ENCODE results near the gene ADGRV1. TPM values are rescaled to one million over a fixed set of nuclear protein-coding genes. Genes with fewer than 3 reads are reported as not detected.

The ADGRV1 gene
- total RNA-seq, 8 experiments from 2014 or later, result 0.87 to 92.4 (median 44.9) TPM

- Histone ChIP-seq H3K4me1 (replicated peaks in 1 of 2) (peaks cover 6 to 8% of the 10 kb centered on the region in 2 donors), H3K4me3 (no peak overlapping the region), H3K27ac (peak overlapping the region in 1 of 2 donors; percentile 15)
- peak in 7 of 8 experiments; percentile 98 to 100 (median 100) for ATAC-seq (replicated peaks in 6 of 8)
- in situ Hi-C loops (cut with MboI; ENCODE audit: low pct_unique_long_range_greater_than_20kb in 2 of 9, low sequenced_read_pairs in 9 of 9, unreplicated experiment in 9 of 9), result no loop called here
- 20 to 95% (median 60%) methylated on average over 2 to 6 of the region's 6 CpGs; no CpG with 5 or more reads in 1 of the 10 experiments for WGBS, 10 experiments
Observed at GRCh38 chr5:91162534-91163381, 604.2 kb downstream of the ADGRV1 start.

GRCh38 chr5:91164424-91164823 is 605.8 kb downstream of the ADGRV1 start:
- no peak overlapping the region for H3K27ac ChIP-seq
- peaks cover 6 to 8% of the 10 kb centered on the region in 2 donors for H3K4me1 ChIP-seq (replicated peaks in 1 of 2)
- in situ Hi-C loops (cut with MboI; ENCODE audit: low pct_unique_long_range_greater_than_20kb in 2 of 9, low sequenced_read_pairs in 9 of 9, unreplicated experiment in 9 of 9), result no loop called here
- no peak overlapping the region for H3K4me3 ChIP-seq
- ATAC-seq (replicated peaks in 6 of 8), result no peak
- WGBS, 10 experiments, result 18 to 100% (median 84%) methylated on average over 1 to 3 of the region's 3 CpGs

GRCh38 chr5:91166059-91166807 is 607.6 kb downstream of the ADGRV1 start:
- in situ Hi-C loops (cut with MboI; ENCODE audit: low pct_unique_long_range_greater_than_20kb in 2 of 9, low sequenced_read_pairs in 9 of 9, unreplicated experiment in 9 of 9), result no loop called here

GRCh38 chr5:91168859-91169258 is 610.3 kb downstream of the ADGRV1 start:
- in situ Hi-C loops (cut with MboI; ENCODE audit: low pct_unique_long_range_greater_than_20kb in 2 of 9, low sequenced_read_pairs in 9 of 9, unreplicated experiment in 9 of 9), result no loop called here
- Histone ChIP-seq H3K27ac (no peak overlapping the region), H3K4me3 (no peak overlapping the region), H3K4me1 (replicated peaks in 1 of 2) (no peaks in the 10 kb centered on the region)
- ATAC-seq (replicated peaks in 6 of 8), result no peak
- 0 to 100% (median 80%) methylated on average over 1 of the region's 1 CpG; no CpG with 5 or more reads in 2 of the 10 experiments for WGBS, 10 experiments

More at GRCh38 chr5:91166059-91166807, 607.6 kb downstream of the ADGRV1 start:
- no peak overlapping the region for H3K4me3 ChIP-seq
- no peak overlapping the region for H3K27ac ChIP-seq
- 19 to 100% (median 95%) methylated on average over 1 to 3 of the region's 3 CpGs for WGBS, 10 experiments
- no peak for ATAC-seq (replicated peaks in 6 of 8)
- H3K4me1 ChIP-seq (replicated peaks in 1 of 2), result peaks cover 6 to 8% of the 10 kb centered on the region in 2 donors

- 0 to 75% (median 0%) methylated on average over 1 of the region's 1 CpG; no CpG with 5 or more reads in 3 of the 10 experiments for WGBS, 10 experiments
- H3K4me1 ChIP-seq (replicated peaks in 1 of 2), result no peaks in the 10 kb centered on the region
- H3K4me3 ChIP-seq, result no peak overlapping the region
- in situ Hi-C loops (cut with MboI; ENCODE audit: low pct_unique_long_range_greater_than_20kb in 2 of 9, low sequenced_read_pairs in 9 of 9, unreplicated experiment in 9 of 9), result no loop called here
- H3K27ac ChIP-seq, result no peak overlapping the region
- ATAC-seq (replicated peaks in 6 of 8), result peak in 2 of 8 experiments; percentile 94 to 99
Observed at GRCh38 chr5:91170266-91170665, 611.7 kb downstream of the ADGRV1 start.

GRCh38 chr5:91171322-91171721 is 612.7 kb downstream of the ADGRV1 start:
- Histone ChIP-seq H3K4me1 (replicated peaks in 1 of 2) (peaks cover 2 to 9% of the 10 kb centered on the region in 2 donors), H3K27ac (no peak overlapping the region), H3K4me3 (no peak overlapping the region)
- no peak for ATAC-seq (replicated peaks in 6 of 8)
- 39 to 88% (median 65%) methylated on average over 1 to 2 of the region's 2 CpGs; no CpG with 5 or more reads in 3 of the 10 experiments for WGBS, 10 experiments
- in situ Hi-C loops (cut with MboI; ENCODE audit: low pct_unique_long_range_greater_than_20kb in 2 of 9, low sequenced_read_pairs in 9 of 9, unreplicated experiment in 9 of 9), result no loop called here

- ATAC-seq (replicated peaks in 6 of 8), result no peak
- peaks cover 7 to 11% of the 10 kb centered on the region in 2 donors for H3K4me1 ChIP-seq (replicated peaks in 1 of 2)
- H3K27ac ChIP-seq, result no peak overlapping the region
- in situ Hi-C loops (cut with MboI; ENCODE audit: low pct_unique_long_range_greater_than_20kb in 2 of 9, low sequenced_read_pairs in 9 of 9, unreplicated experiment in 9 of 9), result no loop called here
- no peak overlapping the region for H3K4me3 ChIP-seq
Observed at GRCh38 chr5:91174396-91174795, 615.8 kb downstream of the ADGRV1 start.

GRCh38 chr5:91175708-91176107 is 617.1 kb downstream of the ADGRV1 start:
- 17 to 89% (median 42%) methylated on average over 1 to 3 of the region's 3 CpGs; no CpG with 5 or more reads in 1 of the 10 experiments for WGBS, 10 experiments
- H3K4me3 ChIP-seq, result no peak overlapping the region
- in situ Hi-C loops (cut with MboI; ENCODE audit: low pct_unique_long_range_greater_than_20kb in 2 of 9, low sequenced_read_pairs in 9 of 9, unreplicated experiment in 9 of 9), result no loop called here
- H3K4me1 ChIP-seq (replicated peaks in 1 of 2), result peaks cover 7 to 11% of the 10 kb centered on the region in 2 donors
- no peak for ATAC-seq (replicated peaks in 6 of 8)
- H3K27ac ChIP-seq, result no peak overlapping the region

- Histone ChIP-seq H3K27ac (no peak overlapping the region), H3K4me3 (no peak overlapping the region), H3K4me1 (replicated peaks in 1 of 2) (peaks cover 7 to 11% of the 10 kb centered on the region in 2 donors)
- in situ Hi-C loops (cut with MboI; ENCODE audit: low pct_unique_long_range_greater_than_20kb in 2 of 9, low sequenced_read_pairs in 9 of 9, unreplicated experiment in 9 of 9), result no loop called here
- peak in 4 of 8 experiments; percentile 29 to 50 (median 40) for ATAC-seq (replicated peaks in 6 of 8)
- WGBS, 10 experiments, result 42 to 90% (median 52%) methylated on average over 1 to 6 of the region's 6 CpGs
Observed at GRCh38 chr5:91176288-91177016, 617.9 kb downstream of the ADGRV1 start.

- in situ Hi-C loops (cut with MboI; ENCODE audit: low pct_unique_long_range_greater_than_20kb in 2 of 9, low sequenced_read_pairs in 9 of 9, unreplicated experiment in 9 of 9), result no loop called here
- H3K4me3 ChIP-seq, result no peak overlapping the region
- WGBS, 10 experiments, result 33 to 100% (median 93%) methylated on average over 1 to 5 of the region's 5 CpGs; no CpG with 5 or more reads in 1 of the 10 experiments
- ATAC-seq (replicated peaks in 6 of 8), result no peak
- no peak overlapping the region for H3K27ac ChIP-seq
- peaks cover 7 to 11% of the 10 kb centered on the region in 2 donors for H3K4me1 ChIP-seq (replicated peaks in 1 of 2)
Observed at GRCh38 chr5:91177085-91177484, 618.5 kb downstream of the ADGRV1 start.

- 75 to 100% (median 88%) methylated on average over 1 to 3 of the region's 3 CpGs; no CpG with 5 or more reads in 4 of the 10 experiments for WGBS, 10 experiments
- Histone ChIP-seq H3K4me3 (no peak overlapping the region), H3K27ac (no peak overlapping the region), H3K4me1 (replicated peaks in 1 of 2) (peaks cover 7 to 11% of the 10 kb centered on the region in 2 donors)
- ATAC-seq (replicated peaks in 6 of 8), result no peak
- in situ Hi-C loops (cut with MboI; ENCODE audit: low pct_unique_long_range_greater_than_20kb in 2 of 9, low sequenced_read_pairs in 9 of 9, unreplicated experiment in 9 of 9), result no loop called here
Observed at GRCh38 chr5:91177639-91178038, 619.0 kb downstream of the ADGRV1 start.

GRCh38 chr5:91178461-91178860 is 619.9 kb downstream of the ADGRV1 start:
- 0 to 91% (median 64%) methylated on average over 1 to 2 of the region's 2 CpGs; no CpG with 5 or more reads in 1 of the 10 experiments for WGBS, 10 experiments
- no peak for ATAC-seq (replicated peaks in 6 of 8)

More at GRCh38 chr5:91178461-91178860, 619.9 kb downstream of the ADGRV1 start:
- H3K27ac ChIP-seq, result no peak overlapping the region
- in situ Hi-C loops (cut with MboI; ENCODE audit: low pct_unique_long_range_greater_than_20kb in 2 of 9, low sequenced_read_pairs in 9 of 9, unreplicated experiment in 9 of 9), result no loop called here
- peaks cover 7 to 11% of the 10 kb centered on the region in 2 donors for H3K4me1 ChIP-seq (replicated peaks in 1 of 2)
- H3K4me3 ChIP-seq, result no peak overlapping the region
